Activated naive CD8-positive, alpha-beta T cell (primary cell): ENCODE results near the gene SAMD10.
"Not testable (repeated sequence)": the region's sequence is repeated elsewhere in the genome, so short reads cannot be mapped to it uniquely, and the experiment has no call there.

Experiments used
- H3K27ac Mint-ChIP-seq: one replicate; pipeline ENCODE4 v1.8.0; 2021; ENCODE audit warnings: mixed read lengths
- H3K27me3 Mint-ChIP-seq: one replicate; pipeline ENCODE4 v1.8.0; 2021; ENCODE audit warnings: mixed read lengths
- H3K36me3 Mint-ChIP-seq: one replicate; pipeline ENCODE4 v1.8.0; 2021; ENCODE audit warnings: mixed read lengths
- H3K4me1 Mint-ChIP-seq: one replicate; pipeline ENCODE4 v1.8.0; 2021; ENCODE audit warnings: low read depth, mixed read lengths
- H3K4me3 Mint-ChIP-seq: one replicate; pipeline ENCODE4 v1.8.0; 2021; ENCODE audit warnings: mild to moderate bottlenecking, mixed read lengths
- H3K9me3 Mint-ChIP-seq: one replicate; pipeline ENCODE4 v1.8.0; 2021; ENCODE audit warnings: low read depth, mixed read lengths

Gene SAMD10

GRCh38 chr20:63934271-63935068, 45.0 kb downstream of the SAMD10 start:
- H3K36me3 Mint-ChIP-seq = peaks cover 2% of the 10 kb centered on the region
- no peak overlapping the region for H3K27ac Mint-ChIP-seq
- H3K4me1 Mint-ChIP-seq = peaks cover 1% of the 10 kb centered on the region
- H3K9me3 Mint-ChIP-seq = no peaks in the 10 kb centered on the region
- H3K27me3 Mint-ChIP-seq = no peaks in the 10 kb centered on the region
- no peak overlapping the region for H3K4me3 Mint-ChIP-seq

GRCh38 chr20:63933646-63934045, 45.8 kb downstream of the SAMD10 start:
- Mint-ChIP-seq H3K27me3 (no peaks in the 10 kb centered on the region), H3K4me1 (peaks cover 1% of the 10 kb centered on the region), H3K4me3 (no peak overlapping the region), H3K36me3 (peaks cover 2% of the 10 kb centered on the region), H3K27ac (no peak overlapping the region), H3K9me3 (no peaks in the 10 kb centered on the region)

- H3K27ac Mint-ChIP-seq = no peak overlapping the region
- no peak overlapping the region for H3K4me3 Mint-ChIP-seq
- peaks cover 1% of the 10 kb centered on the region for H3K4me1 Mint-ChIP-seq
- H3K27me3 Mint-ChIP-seq = no peaks in the 10 kb centered on the region
- no peaks in the 10 kb centered on the region for H3K9me3 Mint-ChIP-seq
- H3K36me3 Mint-ChIP-seq = peaks cover 2% of the 10 kb centered on the region
Measured at GRCh38 chr20:63932606-63933160, 46.8 kb downstream of the SAMD10 start.

GRCh38 chr20:63931735-63932134, 47.7 kb downstream of the SAMD10 start:
- no peaks in the 10 kb centered on the region for H3K9me3 Mint-ChIP-seq
- H3K4me3 Mint-ChIP-seq = no peak overlapping the region
- H3K27me3 Mint-ChIP-seq = no peaks in the 10 kb centered on the region
- no peak overlapping the region for H3K27ac Mint-ChIP-seq
- no peaks in the 10 kb centered on the region for H3K36me3 Mint-ChIP-seq
- peaks cover 5% of the 10 kb centered on the region for H3K4me1 Mint-ChIP-seq

- Mint-ChIP-seq H3K36me3 (peaks cover 3% of the 10 kb centered on the region), H3K9me3 (no peaks in the 10 kb centered on the region), H3K27ac (no peak overlapping the region), H3K27me3 (no peaks in the 10 kb centered on the region), H3K4me3 (no peak overlapping the region), H3K4me1 (peaks cover 9% of the 10 kb centered on the region)
Measured at GRCh38 chr20:63930971-63931553, 48.4 kb downstream of the SAMD10 start.

GRCh38 chr20:63929473-63929883, 50.0 kb downstream of the SAMD10 start:
- not testable (repeated sequence) for H3K9me3 Mint-ChIP-seq, H3K27ac Mint-ChIP-seq, H3K36me3 Mint-ChIP-seq, H3K4me3 Mint-ChIP-seq, H3K27me3 Mint-ChIP-seq
- H3K4me1 Mint-ChIP-seq = peaks cover 12% of the 10 kb centered on the region

- peaks cover 3% of the 10 kb centered on the region for H3K36me3 Mint-ChIP-seq
- H3K4me3 Mint-ChIP-seq = no peak overlapping the region
- peaks cover 12% of the 10 kb centered on the region for H3K4me1 Mint-ChIP-seq
- H3K27ac Mint-ChIP-seq = no peak overlapping the region
- no peaks in the 10 kb centered on the region for H3K9me3 Mint-ChIP-seq
- H3K27me3 Mint-ChIP-seq = no peaks in the 10 kb centered on the region
Measured at GRCh38 chr20:63929071-63929470, 50.4 kb downstream of the SAMD10 start.

GRCh38 chr20:63926298-63926697, 53.1 kb downstream of the SAMD10 start:
- H3K36me3 Mint-ChIP-seq = peaks cover 3% of the 10 kb centered on the region
- H3K27ac Mint-ChIP-seq = no peak overlapping the region
- no peak overlapping the region for H3K4me3 Mint-ChIP-seq
- peaks cover 16% of the 10 kb centered on the region for H3K4me1 Mint-ChIP-seq
- no peaks in the 10 kb centered on the region for H3K9me3 Mint-ChIP-seq
- H3K27me3 Mint-ChIP-seq = no peaks in the 10 kb centered on the region

- Mint-ChIP-seq H3K27me3 (no peaks in the 10 kb centered on the region), H3K4me3 (no peak overlapping the region), H3K9me3 (no peaks in the 10 kb centered on the region), H3K4me1 (peaks cover 16% of the 10 kb centered on the region), H3K36me3 (peaks cover 3% of the 10 kb centered on the region), H3K27ac (peak overlapping the region; percentile 34)
Measured at GRCh38 chr20:63924241-63924640, 55.2 kb downstream of the SAMD10 start.
